OCI-LY3 (cell line): ENCODE data around the gene ZMAT5.
A peak's percentile ranks its signal among the peaks of the same experiment; 100 is the strongest.

Experiments
- H2AFZ ChIP-seq: fragments of 200-600, 300-600 bp; shearing (Covaris generic); 2 replicates; pipeline ENCODE4 v1.6.0; 2014; ENCODE audit warnings: antibody characterized with exemption, low read depth, low read length
- H3K27ac ChIP-seq: fragments of 200-600, 300-600 bp; sonication (generic); 2 replicates; pipeline ENCODE4 v1.5.1; 2014; ENCODE audit warnings: mild to moderate bottlenecking, low read length, moderate library complexity, mixed read lengths
- H3K27me3 ChIP-seq: fragments of 200-600, 300-600 bp; sonication (generic); 2 replicates; pipeline ENCODE4 v1.6.1; 2014; ENCODE audit warnings: low read depth, low read length, mixed read lengths
- H3K36me3 ChIP-seq: fragments of 200-600, 300-600 bp; sonication (generic); replicated peaks from 2 replicates; pipeline ENCODE3; 2014; ENCODE audit warnings: low read depth, low read length, mixed read lengths
- H3K4me1 ChIP-seq: fragments of 300-600, 200-600 bp; sonication (generic); 2 replicates; pipeline ENCODE4 v1.6.1; 2014; ENCODE audit warnings: low read length, mixed read lengths
- H3K4me2 ChIP-seq: fragments of 200-600, 300-600 bp; sonication (generic); 2 replicates; pipeline ENCODE4 v1.6.1; 2014; ENCODE audit warnings: low read length, mixed read lengths
- H3K4me3 ChIP-seq: fragments of 300-600, 200-600 bp; sonication (generic); 2 replicates; pipeline ENCODE4 v1.5.1; 2014; ENCODE audit warnings: antibody characterized with exemption, mild to moderate bottlenecking, low read length, moderate library complexity
- H3K79me2 ChIP-seq: fragments of 300-600, 200-600 bp; shearing (Covaris generic); 2 replicates; pipeline ENCODE4 v1.6.1; 2014; ENCODE audit warnings: mild to moderate bottlenecking, low read length, mixed read lengths
- H3K9ac ChIP-seq: fragments of 300-600, 200-600 bp; shearing (Covaris generic); 2 replicates; pipeline ENCODE4 v1.6.0; 2014; ENCODE audit warnings: mild to moderate bottlenecking, low read length, moderate library complexity
- H3K9me3 ChIP-seq: fragments of 200-600, 300-600 bp; shearing (Covaris generic); 2 replicates; pipeline ENCODE4 v1.6.1; 2014; ENCODE audit warnings: low read length, mixed read lengths; ENCODE audit not compliant: insufficient read depth
- H4K20me1 ChIP-seq: fragments of 200-600, 300-600 bp; sonication (generic); 2 replicates; pipeline ENCODE4 v1.6.1; 2016; ENCODE audit warnings: low read length, mixed read lengths; ENCODE audit not compliant: insufficient read depth
- CTCF ChIP-seq: fragments of 200-600, 300-600 bp; sonication (generic); IDR thresholded peaks from 2 replicates; pipeline ENCODE4 v1.5.1; 2014; ENCODE audit warnings: antibody characterized with exemption, low read length, low read depth
- EZH2phosphoT487 ChIP-seq: fragments of 200-600 bp; shearing (Covaris generic); IDR thresholded peaks from 2 replicates; pipeline ENCODE4 v1.6.1; 2018; ENCODE audit warnings: antibody characterized with exemption, mixed run types, low read depth

ZMAT5 gene

GRCh38 chr22:29703569-29704195 lies 63.1 kb downstream of the ZMAT5 start:
- Histone ChIP-seq H4K20me1 (no peaks in the 10 kb centered on the region), H3K4me3 (peak overlapping the region; percentile 37), H2AFZ (no peak overlapping the region), H3K27ac (no peak overlapping the region), H3K4me2 (peak overlapping the region; percentile 64), H3K4me1 (peaks cover 13% of the 10 kb centered on the region), H3K79me2 (no peaks in the 10 kb centered on the region), H3K36me3 (no peaks in the 10 kb centered on the region), H3K9me3 (no peaks in the 10 kb centered on the region), H3K27me3 (peaks cover 12% of the 10 kb centered on the region), H3K9ac (no peak overlapping the region)
- no peak for TF ChIP-seq CTCF
- TF ChIP-seq EZH2phosphoT487 = no peak

- H3K27ac ChIP-seq = no peak overlapping the region
- no peaks in the 10 kb centered on the region for H3K36me3 ChIP-seq
- peak overlapping the region; percentile 37 for H3K4me3 ChIP-seq
- H2AFZ ChIP-seq = no peak overlapping the region
- peak overlapping the region; percentile 64 for H3K4me2 ChIP-seq
- peaks cover 13% of the 10 kb centered on the region for H3K4me1 ChIP-seq
- H4K20me1 ChIP-seq = no peaks in the 10 kb centered on the region
- TF ChIP-seq EZH2phosphoT487 = no peak; the same call in 1 of the 2 replicates
- TF ChIP-seq CTCF = no peak
- no peaks in the 10 kb centered on the region for H3K9me3 ChIP-seq
- no peaks in the 10 kb centered on the region for H3K79me2 ChIP-seq
- peaks cover 12% of the 10 kb centered on the region for H3K27me3 ChIP-seq
- no peak overlapping the region for H3K9ac ChIP-seq
Measured at GRCh38 chr22:29702931-29703501, 63.8 kb downstream of the ZMAT5 start.

- Histone ChIP-seq H3K27me3 (peaks cover 12% of the 10 kb centered on the region), H3K27ac (no peak overlapping the region), H3K4me2 (peak overlapping the region; percentile 64; the same call in 1 of the 2 replicates), H3K9me3 (no peaks in the 10 kb centered on the region), H2AFZ (no peak overlapping the region), H3K79me2 (no peaks in the 10 kb centered on the region), H3K9ac (no peak overlapping the region), H3K36me3 (peaks cover 1% of the 10 kb centered on the region), H3K4me3 (peak overlapping the region; percentile 37; the same call in 1 of the 2 replicates), H4K20me1 (no peaks in the 10 kb centered on the region), H3K4me1 (peaks cover 13% of the 10 kb centered on the region)
- TF ChIP-seq EZH2phosphoT487 (no peak), CTCF (no peak)
Measured at GRCh38 chr22:29702000-29702930, 64.5 kb downstream of the ZMAT5 start.
